Stimulated activated CD4-positive, alpha-beta T cell treated with anti-CD3 and anti-CD28 coated beads, TNF-alpha, amount 100 ng/mL, for 24 hours (primary cell): ENCODE data around the gene MKRN1.

ENCODE experiments used
- DNase-seq, 3 experiments: peaks; one replicate each; pipeline ENCODE4 v3.0.0-alpha.2; 2020; ENCODE audit warnings: low read depth in 3 of 3

Gene MKRN1

DNA sequence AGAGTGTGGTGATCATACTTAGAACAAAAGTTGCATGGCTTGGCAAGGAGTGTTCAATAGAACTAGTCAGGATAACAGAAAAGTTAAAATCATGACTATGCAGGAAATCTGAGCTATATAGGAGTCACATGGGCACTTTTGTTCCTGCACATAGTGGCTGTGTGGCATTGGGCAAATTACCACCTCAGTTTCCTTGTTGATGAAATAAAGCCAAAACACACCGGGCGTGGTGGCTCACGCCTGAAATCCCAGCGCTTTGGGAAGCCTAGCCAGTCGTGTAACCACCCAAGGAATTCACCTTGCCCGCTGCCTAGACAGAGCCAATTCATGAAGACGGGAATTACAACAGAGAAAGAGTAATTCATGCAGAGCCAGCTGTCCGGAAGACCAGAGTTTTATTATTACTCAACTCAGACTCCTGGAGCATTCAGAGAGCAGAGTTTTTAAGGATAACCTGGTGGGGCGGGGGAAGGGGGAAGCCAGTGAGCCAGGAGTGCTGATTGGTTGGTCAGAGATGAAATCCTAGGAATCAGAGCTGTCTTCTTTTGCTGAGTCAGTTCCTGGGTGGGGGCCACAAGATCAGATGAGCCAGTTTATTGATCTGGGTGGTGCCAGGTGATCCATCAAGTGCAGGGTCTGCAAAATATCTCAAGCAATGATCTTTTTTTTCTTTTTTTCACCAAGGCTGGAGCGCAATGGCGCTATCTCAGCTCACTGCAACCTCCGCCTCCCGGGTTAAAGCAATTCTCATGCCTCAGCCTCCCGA is 6.4 kb upstream of the MKRN1 start:
- DNase-seq = no peak

DNA sequence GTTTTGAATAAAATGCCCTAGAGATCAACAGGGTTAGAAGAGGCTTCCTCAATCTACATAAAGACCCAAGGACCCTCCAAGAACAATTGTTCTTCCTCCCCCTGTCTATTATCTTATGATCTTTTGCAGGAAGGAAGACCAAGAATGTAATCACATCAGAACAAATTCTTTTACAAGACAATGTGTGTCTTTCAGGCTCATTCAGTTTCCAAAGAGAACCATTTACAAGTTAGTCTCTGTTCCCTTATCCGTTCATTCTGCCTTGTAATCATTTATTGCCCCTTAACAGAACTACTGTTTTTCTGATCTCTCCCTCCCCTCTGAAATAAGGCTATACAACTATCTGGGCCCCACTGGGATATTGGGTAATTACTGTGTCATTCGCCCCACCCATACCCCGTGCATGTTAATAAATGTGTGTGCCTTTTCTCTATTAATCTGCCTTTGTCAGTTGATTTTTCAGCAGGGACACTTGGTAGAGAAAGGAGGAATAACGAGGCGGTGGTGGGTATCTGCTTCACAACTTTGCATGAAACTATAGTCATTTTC is 5.7 kb upstream of the MKRN1 start:
- DNase-seq = no peak

DNA sequence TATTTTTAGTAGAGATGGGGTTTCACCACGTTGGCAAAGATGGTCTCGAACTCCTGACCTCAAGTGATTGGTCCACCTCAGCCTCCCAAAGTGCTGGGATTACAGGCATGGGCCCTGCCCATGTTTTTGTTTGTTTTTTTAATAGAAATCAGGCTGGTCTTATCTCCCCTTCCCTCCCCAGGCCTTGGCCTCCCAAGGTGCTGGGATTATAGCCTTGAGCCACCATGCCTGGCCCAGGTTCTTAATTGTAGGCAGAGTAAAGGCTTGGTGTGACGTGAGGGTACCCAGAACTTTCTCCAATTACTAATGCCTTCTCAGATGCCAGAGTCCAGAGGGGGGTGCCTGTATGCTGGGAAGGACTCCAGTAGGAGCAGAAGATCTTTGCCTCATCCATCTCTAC is 5.2 kb upstream of the MKRN1 start:
- no peak for DNase-seq

DNA sequence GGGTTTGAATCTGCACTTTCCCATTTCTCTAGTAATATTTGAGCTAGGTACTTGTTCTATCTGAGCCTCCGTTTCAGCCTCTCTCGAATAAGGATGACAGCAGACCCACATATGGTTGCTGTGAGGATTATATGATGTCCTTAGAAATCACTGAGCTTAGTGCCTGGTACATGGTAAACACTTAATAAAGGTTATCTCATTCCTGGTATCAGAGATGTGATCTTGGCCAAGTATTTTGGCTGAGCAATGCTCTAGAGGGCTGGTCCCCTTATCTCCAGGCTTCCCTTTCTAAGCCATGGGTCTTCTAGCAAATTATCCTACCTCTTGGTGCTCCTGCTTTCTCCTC is 407 bp upstream of the MKRN1 start:
- no peak for DNase-seq

DNA sequence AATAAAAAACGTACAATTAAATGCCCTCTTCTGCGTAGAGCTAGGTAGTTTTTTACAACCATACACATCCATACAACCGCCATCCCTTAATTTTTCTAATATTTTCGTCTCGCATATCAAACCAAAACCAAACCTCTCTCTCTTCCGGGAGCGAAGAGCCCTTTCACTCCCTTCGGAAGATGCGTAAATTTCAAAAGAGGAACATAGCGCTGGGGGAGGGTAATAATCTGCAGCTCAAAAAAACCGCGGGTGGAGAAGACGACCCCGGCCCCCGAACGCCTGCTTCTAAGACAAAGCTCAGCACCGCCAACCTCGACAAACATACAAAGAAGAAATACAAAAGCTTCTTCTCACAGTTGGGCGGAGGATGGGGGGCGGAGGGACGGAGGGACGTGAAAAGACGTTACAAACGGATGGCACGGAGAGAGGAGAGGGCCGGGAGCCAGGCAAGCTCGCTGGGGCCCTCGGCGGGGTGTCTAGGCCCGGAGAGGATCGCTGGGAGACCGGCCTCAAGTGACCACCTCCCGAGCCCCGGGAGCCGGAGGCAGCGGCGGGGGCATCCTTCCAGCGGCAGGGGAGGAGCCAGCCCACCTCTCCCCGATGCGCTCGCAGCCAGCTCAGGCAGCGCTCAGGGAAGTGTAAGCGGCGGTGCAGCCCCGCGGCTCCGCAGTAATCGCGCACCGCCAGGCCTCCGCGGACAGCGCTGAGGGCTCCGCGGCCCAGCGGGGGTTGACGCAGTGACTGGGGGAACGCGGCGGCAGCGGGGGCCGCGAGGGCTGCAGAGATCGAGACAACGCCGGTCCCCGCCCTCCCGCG is 851 bp downstream of the MKRN1 start:
- peak; percentile 14 to 25 (median 19) for DNase-seq

DNA sequence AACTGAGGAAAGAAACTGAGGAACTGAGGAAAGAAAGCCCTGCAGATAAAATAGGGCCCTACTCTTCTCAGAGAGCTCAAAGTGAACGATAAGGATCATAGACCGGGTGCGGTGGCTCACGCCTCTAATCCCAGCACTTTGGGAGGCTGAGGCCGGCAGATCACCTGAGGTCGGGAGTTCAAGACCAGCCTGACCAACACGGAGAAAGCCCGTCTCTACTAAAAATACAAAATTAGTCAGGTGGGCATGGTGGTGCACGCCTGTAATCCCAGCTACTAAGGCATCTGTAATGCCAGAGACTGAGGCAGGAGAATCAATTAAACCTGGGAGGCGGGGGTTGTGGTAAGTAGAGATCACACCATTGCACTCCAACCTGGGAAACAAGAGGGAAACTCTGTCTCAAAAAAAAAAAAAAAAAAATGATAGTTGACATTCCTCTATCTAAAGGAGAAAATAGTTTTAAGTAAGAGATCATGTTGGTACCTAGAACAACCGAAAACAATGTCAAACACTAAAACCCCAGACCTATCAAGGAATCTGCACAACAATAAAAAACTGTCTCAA is 2.5 kb downstream of the MKRN1 start:
- DNase-seq = no peak

DNA sequence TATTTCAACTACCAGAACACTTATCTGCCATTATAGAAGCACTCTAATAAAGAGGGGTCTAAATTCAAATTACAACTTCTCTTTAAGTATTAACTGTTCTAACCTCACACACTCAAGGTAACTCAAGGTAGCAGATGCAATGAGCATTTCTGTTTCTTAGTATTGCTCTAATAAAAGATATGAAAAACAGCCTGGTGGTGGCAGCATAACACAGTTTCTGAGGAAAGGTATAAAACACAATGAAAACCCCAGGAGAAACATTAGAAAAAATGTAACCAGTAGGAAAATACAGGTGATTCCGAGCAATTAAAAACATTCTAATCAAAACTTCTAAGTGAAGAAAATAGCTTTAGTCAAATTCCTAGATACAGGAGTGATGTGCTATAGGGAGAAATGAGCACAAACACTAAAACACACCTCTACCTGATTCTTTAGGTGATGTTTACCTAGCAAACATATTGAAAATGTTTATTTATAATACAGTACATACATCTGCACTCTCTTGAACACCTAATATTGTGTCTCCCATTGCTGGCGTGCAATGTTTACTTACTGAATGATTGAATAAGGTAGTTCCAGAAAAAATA is 3.5 kb downstream of the MKRN1 start:
- peak in 2 of 3 experiments; percentile 11 to 25 for DNase-seq

DNA sequence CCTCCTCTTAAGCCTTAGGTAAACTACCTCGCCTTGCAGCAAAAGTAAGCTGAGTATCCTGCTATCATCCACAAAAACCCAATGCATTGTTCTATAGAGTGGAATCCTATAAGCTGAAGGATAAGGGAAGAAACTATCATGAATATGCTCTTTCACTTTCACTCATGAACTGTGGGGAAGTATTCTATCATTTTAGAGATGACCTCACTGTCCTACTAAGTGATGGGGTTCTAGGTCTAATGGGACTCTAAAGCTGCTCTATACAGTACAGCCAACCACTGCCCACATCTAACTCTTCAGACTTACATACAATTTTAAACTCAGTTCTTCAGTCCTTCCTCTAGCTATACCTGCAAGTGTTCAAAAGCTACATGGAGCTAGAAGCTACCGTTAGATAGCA is 16.2 kb downstream of the MKRN1 start:
- DNase-seq = no peak

DNA sequence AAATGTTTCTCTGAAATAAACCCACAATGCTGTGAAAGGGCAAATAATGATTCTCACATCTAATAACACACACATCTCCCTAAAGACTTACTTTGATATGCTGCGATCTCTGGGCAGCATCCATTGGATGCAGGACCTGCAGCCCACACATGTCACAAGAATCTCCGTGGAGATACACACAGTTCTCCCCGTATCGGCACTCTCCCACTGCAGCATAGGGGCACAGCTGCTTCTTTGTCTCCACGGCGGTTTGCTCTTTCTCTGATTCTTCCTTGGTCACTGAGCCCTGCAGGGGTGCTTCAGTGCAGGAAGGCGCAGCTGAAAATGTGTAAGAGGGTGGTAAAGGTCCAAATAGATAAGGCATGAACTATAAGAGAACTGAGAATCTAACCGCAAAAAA is 20.4 kb downstream of the MKRN1 start:
- no peak for DNase-seq

DNA sequence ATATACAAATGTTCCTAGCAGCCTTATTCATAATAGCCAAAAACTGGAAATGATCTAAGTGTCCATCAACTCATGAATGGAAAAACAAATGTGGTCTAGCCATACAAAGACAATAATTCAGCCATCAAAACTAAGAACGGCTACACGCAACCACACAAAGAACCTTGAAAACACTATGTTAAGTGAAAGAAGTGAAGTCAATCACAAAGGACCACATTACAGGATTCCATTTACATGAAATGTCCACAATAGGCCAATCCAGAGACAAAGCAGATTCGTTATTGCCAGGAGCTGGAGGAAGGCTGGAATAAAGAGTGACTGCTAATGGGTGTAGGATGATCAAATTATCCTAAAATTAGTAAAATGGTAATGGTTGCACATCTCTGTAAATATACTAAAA is 21.1 kb downstream of the MKRN1 start:
- no peak for DNase-seq

DNA sequence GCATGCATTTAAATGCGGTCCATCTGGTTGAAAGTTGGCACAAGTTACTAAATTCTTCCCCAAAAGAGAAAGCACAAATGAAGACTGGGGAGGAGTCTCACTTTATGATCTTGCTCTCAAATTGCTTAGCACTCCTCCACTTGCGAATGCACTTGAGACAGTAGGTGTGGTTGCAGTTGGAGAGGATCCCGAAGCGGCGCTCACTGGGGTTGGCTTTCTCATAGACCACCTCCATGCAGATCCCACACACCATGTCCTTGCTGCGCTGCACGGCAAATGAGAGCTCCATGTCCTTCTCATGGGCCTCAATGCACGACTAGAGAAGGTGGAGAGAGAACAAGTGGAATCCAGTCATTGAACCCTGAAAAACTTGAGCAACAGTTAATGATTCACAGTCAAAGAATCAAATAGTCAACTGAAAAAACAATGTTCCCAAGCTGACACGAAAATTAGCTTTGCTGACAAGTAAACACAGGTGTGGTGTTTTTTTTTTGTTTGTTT is 22.7 kb downstream of the MKRN1 start:
- no peak for DNase-seq

DNA sequence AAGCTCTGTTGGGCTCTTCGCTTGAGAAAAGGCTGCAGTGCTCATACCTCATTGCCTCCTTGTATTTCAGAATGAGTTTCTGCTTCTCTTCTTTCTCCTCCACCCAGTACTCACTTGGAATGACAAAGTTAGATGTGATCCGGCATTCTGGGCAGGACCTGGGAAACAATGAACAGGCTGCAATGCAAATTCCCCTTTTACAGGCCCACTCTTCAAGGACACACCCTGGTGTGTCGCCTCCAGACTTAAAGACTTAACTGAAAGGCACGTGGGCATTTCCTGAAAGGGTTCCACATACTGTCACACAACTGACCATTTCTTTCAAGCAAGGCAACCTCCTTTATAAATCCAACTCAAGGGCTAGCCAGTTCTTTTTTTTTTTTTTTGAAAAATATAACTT is 23.6 kb downstream of the MKRN1 start:
- DNase-seq = no peak

DNA sequence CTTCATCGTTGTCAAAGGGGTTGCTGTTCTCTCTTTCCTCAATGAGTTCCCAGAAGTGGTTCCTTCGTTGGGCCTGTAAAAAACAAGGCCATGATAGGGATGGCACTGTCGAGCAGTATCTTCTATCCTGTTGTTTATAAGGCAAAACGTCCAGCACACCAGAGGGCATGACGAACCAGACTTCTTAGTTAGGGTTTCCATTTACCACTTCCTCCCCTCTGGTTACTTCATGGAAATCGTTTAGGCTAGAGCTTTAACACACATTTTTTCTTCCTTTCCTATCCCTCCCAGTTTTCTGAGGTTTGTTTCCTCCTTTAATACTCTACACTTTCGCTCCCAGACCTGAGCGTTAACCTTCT is 24.7 kb downstream of the MKRN1 start:
- DNase-seq = no peak

DNA sequence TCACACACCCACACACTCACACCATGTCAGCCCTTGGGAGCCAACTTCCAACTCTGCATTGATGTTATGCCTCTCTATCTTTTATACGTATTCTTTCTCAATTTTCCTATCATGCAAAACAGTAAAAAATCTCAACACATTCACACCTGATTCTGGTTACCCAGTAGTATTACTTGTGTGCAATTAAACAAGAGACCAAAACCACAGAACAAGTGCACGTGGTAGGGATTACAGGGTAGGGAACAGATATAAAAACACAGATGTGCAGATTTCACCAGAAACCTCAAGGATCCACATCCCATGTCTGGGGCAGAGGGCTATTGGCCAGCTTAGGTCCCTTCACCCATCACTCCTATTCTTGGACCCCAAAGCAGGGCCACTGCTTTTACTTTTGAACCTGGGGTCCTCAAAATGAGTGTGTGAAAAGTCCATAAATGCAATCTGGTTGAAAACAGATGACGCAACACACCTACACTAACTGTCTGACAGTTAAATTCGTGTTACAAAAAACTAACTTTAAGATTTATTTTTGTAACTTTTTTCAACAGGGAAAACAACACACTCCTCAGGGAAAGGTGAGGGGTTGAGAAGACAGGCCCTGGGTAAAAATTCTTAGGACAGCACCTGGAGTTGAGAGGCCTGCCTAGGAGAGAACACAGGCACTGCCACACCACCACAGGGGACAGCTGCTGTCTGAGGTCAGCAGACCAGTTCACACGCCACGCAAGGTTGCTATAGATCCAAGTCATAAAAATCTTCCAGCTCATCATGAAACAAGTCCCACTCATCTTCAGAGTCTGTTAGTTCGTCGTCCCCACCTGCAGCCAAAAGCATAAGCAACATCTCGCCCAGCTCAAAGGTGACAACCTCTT is 25.3 kb downstream of the MKRN1 start:
- DNase-seq = peak in 1 of 3 experiments; percentile 3

DNA sequence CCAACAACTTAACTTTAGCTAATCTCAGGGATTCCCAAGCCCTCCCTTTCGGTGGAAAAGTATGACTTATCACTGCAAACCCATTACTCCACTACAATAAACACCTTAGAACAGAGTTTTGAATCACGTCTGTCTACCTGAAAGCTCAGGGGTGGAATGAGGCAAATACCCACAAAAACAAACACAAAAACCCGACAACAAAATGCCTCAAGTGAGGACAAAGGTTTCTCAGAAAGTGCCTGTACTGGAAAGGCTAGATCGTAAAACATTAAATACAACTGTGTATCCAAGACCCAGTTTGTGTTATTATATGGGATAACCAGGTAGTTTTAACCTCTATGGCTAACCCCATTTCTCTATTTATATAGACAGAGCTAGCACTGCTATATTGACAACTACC is 26.0 kb downstream of the MKRN1 start:
- no peak for DNase-seq

DNA sequence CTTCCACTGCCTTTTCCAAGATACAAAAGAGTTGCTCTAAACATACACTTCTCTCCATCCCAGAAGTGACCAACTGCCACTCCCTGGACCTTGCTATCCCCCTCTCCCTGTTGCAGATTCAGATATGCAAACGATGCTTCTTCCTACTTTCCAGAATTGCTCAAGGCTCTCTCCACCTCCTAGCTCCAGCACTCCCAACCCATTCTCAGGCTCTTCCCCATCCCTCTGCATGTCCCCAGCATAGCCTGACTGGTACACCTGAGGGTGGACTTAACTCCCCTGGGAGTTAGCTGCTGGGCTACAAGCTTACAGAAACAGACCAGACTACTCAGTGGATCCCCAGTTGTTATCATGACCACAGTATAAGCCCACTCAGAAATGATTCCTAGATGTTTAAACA is 27.6 kb downstream of the MKRN1 start:
- no peak for DNase-seq

DNA sequence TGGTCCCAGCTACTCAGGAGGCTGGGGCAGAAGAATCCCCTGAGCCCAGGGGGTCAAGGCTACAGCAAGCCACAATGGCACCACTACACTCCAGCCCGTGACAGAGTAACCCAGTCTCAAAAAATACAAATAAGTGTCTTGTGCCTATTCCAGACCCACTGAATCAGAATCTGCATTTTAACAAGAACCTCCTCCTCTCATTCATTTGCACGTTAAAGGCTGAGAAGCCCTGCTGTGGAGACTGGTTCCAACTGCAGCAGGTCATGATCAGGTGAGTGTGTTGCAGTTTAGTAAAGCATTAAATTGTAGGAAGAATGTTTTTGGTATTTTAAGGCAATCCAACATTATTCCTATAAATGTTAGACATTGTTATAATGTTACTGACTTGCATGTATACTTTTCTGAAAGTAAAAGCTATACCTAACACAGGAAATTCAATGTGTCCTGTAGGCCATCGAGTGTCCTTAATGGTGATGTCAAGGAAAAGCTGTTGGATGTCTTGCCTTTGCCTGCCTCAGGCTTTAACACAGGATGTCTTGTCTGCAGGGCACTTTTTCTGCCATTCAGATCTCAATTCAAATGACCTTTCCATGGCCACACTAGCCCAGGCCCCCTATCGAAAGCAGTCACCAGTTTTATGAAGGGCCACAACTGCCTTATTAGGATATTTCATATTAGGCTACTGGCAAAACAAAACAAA is 30.4 kb downstream of the MKRN1 start:
- DNase-seq = no peak

DNA sequence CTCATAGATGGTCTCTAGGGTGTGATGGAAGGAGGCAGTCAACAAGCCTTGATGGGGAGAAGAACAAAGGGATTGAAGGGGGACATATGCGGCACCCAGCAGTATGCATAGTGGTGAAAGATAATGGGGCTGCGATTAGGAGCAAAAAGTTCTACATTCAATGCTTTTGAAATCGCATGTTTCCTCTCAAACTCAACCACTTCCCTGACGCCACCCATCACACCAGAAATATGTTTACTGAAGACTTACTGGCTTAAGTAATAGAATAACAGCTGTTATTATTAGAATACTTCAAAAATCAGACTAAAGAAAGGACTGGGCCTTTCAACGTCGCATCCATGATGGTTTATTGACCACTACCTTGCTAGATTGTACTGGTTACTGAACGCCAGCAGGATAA is 31.5 kb downstream of the MKRN1 start:
- DNase-seq = no peak

DNA sequence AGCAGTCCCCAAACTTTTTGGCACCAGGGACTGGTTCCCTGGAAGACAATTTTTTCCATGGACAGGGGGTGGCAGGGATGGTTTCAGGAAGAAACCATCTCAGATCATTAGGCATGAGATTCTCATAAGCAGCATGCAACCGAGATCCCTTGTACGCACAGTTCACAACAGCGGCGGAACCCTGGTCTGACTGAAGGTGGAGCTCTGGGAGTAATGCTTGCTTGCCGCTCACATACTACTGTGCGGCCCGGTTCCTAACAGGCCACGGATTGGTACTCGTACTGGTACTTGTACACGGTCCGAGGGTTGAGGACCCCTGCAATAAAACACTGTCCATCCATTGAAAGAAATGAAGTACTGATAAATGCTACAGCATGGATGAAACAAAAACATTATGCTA is 32.8 kb downstream of the MKRN1 start:
- DNase-seq = no peak

DNA sequence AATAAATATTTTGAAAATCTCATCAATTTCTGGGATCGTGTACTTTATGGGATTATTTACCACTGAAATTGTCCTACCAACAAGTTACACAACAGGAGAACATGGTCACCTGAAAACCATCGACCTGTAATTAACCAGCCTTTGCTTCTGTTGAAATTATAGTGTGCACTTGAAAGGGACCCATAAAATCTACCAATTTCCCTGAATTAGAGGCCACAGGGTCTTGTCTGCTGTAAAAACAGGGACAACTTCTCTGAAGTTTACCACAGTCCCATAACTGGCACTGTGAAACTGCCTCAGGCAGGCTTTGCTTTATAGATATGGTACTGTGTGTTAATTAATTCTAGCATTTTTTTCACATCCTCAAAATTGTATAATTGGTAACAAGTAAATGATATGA is 37.8 kb downstream of the MKRN1 start:
- DNase-seq = no peak

DNA sequence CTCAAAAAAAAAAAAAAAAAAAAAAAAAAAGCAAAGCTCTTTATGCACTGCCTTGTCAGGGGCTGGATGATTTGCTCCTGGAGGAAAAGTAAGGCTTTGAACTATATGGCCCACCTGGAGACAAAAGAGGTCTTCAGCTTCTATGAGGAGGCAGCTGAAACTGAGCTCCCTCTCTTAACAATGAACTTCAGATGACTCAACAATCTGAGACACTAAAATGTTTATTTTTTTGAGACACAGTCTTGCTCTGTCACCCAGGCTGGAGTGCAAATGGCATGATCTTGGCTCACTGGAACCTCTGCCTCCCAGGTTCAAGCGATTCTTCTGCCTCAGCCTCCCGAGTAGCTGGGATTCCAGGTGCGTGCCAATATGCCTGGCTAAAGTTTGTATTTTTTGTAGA is 38.7 kb downstream of the MKRN1 start:
- no peak for DNase-seq
